ENCODE data around the gene SLC16A8.

SLC16A8 gene

DNA sequence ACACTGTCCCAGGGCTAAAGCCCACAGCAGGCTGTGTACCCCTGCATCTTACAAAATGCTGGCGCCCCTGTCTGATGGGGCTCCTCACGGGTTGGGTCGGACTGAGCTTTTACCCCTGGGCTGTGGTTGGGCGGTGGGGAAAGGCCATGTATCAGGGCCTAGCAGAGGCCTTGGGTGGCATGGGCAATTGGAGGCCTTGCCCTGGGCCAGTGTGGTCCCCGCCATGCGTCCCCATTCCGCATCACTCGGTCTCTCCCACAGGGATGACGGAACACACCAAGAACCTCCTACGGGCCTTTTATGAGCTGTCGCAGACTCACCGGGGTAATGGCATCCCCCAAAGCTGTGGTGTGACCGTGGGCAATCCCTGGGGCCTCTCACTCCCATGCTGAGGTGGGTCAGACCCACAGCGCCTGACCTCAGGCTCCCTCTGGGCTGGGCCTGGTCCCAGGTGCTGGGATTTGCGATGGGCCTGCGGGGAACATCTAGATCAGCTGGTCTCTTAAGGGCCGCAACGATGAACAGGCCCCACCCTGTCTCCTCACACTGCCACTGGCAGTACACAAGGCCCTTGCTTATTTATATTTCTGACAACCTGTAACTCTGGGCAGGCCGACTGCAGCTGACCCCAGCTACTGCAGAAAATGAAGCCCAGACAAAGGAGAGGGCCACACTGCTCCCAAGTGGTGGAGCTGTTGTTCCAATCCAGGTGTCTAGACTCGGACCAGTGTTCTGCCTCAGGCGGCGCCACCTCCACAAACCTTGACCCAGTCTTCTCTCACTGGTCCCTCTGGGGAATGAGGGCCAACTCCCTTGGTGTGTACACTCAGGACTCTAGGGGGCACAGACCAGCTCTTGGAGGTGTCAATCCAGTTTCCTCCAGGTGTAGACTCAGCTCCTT, 12.3 kb downstream of the SLC16A8 start:
- DNase-seq = no peak

- no peak for DNase-seq
Measured at GRCh38 chr22:38070250-38070921, 13.6 kb downstream of the SLC16A8 start.

DNA sequence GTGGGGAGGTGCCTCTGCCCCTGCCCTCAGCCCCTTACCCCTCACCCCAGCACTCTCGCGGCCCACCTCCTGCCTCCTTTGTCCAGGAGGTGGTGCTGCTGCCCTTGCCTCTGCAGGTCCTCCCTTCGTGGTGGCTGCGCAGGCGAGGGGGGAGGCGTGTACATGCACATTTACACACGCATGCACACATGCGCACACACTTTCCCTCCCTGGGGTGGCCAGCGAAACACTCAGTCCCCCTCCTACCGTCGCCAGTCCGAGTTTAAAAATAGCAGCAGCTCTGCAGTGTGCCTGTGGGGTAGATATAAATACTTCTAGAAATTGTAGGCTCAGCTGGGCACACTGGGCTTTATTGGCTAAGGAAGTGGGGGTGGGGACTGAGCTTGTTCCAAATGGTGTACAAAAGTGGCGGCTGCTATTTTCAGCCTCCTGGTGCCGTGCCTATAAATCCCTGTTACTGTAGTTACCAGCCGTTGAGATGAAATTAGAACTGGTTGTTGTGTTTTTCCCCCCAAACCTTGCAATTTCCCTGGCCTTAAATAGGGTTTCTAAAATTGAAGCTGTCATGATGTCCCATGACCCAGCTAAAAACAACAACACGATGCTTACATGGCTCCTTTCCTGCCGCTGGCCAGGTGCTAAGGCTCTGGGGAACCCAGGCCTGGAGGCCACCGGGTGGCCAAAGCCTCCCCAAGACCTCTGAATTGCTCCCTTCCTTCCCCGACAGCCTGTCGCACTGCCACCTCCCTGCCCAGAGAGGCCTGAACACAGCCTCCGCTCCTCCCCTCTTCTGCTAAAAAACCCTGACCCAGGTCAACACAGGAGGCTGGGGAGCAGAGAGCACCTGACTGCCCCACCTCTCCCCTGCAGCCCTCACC, 14.4 kb downstream of the SLC16A8 start:
- no peak for DNase-seq

DNA sequence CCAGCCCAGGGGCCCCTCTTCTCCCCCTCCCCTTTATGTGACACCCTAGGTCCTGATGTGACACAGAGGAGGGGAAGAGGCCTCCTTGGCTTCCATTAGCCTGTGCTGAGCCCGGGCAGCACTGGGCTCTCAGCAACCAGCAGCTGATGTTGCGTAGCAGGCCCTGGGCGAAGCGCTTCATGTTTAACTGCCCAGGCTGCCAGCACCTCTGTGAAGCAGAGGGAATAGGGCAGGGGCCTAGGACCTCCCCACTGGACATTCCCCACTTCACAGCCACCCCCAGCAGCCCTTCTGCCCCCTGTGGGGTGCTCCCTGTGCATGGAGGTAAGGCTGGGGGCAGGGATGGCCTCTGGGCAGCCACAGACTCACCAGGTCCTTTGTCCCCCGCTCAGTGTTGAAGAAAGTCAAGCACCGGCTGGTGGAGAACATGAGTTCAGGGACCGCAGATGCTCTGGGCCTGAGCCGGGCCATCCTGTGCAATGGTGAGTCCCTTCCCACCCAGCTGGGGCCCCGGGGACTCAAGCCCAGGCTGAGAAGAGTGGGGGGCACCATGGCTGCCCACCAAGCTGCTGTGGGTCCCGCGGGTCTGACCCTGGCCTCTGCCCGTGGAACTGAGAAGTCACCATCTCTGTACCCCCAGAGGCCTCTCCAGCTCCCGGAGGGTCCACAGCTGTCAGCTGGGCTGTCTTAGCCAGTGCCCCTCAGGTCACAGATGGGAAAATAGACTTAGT, 15.2 kb downstream of the SLC16A8 start:
- no peak for DNase-seq

DNA sequence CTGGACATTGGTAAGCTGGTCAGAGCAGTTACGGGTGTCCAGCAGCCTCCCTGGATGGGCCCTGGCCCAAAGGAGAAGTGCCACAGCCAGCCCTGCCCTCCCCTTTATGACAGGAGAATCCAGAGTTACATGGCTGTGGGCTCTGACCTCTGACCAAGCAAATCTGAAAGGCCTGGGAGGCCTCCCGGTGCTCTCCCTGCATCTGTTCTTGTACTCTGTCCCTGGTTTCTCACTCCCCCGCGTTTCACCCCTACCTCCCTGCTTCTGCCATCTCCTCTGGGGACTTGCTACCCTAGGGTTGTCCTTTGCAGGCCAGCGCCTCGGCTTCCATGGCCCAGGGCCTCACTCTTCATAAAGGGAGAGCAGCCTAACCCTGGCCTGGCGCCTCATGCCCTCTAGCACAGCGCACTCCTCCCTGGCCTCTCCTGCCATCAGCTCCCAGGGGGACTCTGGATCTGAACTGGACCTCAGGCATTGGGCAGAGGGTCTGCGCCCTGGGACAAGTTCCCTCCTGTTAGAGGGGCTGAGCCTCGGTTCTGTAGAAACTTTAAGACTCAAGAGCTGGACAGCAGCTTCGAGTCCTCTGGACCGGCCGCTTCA, 16.1 kb downstream of the SLC16A8 start:
- no peak for DNase-seq

DNA sequence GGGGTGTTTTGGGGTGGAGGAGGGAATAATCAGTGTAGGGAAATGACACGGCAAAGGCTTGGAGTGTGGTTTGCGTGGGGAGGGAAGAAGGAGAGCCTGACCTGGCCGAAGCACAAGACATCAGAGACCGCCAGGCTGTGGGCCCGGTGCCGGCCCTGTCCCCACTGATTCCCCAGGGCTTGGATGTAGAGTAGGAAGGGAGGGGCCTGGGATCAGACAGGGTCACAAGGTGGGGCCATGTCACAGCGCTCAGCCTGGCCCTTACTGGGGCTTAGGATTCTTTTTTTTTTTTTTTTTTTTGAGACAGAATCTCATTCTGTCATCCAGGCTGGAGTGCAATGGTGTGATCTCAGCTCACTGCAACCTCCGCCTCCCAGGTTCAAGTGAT, 17.0 kb downstream of the SLC16A8 start:
- DNase-seq = no peak

DNA sequence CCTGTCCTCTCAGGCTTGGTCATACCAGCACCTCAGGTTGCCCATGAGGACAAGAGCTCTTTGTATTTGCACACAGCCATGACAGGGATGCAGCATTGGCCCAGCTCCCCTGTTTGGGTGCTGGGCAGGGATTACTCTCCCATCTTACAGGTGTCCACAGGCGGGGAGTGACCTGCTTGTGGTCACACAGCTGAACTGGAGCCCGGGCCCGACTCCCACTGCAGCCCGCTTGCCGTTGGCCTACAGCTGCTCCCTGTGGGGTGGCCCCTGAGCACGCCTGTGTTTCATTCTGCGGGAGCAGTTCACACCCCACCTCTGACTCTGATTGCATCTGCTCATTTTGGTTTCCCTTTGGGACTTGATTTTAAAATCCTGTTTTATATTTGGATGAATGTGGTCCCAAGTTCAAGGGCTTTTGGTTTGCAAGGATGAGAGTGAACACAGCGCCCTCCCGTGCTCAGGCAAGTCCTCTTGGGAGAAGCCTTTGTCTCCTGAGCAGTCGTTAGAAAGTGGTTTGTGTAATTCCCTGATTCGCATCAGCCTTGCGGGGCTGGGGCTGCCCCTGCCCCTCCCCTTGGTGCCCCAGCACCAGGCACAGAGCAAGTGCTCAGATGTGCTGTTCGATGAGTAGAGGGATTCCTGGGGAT, 17.5 kb downstream of the SLC16A8 start:
- no peak for DNase-seq

- no peak for DNase-seq
Measured at GRCh38 chr22:38065539-38065938, 18.4 kb downstream of the SLC16A8 start.

DNA sequence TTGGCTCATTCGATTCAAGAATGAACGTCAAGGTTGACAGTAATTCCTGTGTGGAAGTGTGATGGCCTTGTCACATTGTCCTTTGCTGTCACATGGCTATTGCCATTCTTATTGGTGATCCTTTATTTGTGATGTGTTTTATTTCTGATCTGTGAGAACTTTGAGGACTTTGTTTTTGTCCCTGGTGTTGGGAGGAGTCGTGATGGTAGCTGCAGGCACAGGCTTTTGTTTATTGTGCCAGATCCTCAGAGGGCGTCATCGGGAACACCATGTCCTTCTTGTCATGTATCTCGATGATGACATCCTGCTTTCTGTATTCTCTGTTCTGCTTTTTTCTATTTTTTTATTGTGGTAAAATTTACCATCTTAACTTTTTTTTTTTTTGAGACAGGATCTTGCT, 21.2 kb downstream of the SLC16A8 start:
- no peak for DNase-seq

DNA sequence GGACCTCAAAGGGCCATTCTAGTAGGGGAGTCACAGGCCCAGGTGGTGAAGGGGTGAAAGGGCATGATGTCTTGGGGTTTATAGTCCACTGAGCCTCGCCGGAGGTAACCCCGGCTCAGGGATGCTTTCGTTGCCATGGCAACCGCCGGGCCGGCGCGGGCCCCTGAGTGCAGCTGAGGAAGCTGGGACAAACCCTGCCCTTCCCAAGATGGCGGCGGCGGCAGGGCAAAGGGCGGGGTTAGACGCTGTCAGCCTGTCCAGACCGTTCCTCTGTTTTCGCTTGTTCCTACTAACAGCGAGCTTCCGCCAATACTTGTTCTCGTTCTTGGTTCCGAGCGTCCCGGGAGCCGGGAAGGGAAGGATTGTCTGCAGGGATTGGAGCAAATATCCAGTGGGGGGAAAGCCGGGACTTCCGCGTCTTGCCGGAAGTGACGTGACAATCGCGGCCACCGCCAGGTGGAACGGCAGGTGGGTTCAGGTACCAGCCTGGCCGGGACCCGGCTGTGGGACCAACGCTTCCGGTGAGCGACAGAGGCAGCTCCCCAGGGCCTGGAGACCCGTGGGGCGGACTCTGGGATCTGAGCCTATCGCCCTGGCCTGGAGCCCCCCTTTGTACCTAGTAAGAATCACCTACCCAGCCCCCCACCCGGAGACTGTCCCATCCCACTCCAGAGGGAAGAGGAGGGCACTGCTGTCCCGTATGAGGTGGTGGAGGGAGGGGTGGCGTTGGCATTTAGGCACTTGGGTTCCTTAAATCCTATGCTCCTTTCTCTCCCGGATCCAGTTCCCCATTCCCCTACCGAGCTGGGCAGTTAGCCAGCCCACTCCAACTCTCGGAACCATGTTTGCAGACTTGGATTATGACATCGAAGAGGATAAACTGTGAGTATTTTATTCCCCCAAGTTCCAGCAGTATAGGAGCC, 26.8 kb downstream of the SLC16A8 start, which contains the start of gene PICK1:
PICK1 (plus strand) TSS at position 436 of the 923 bp plus-strand sequence; CDS start at position 842, 406 bp downstream.
- DNase-seq = peak; percentile 71 to 91

DNA sequence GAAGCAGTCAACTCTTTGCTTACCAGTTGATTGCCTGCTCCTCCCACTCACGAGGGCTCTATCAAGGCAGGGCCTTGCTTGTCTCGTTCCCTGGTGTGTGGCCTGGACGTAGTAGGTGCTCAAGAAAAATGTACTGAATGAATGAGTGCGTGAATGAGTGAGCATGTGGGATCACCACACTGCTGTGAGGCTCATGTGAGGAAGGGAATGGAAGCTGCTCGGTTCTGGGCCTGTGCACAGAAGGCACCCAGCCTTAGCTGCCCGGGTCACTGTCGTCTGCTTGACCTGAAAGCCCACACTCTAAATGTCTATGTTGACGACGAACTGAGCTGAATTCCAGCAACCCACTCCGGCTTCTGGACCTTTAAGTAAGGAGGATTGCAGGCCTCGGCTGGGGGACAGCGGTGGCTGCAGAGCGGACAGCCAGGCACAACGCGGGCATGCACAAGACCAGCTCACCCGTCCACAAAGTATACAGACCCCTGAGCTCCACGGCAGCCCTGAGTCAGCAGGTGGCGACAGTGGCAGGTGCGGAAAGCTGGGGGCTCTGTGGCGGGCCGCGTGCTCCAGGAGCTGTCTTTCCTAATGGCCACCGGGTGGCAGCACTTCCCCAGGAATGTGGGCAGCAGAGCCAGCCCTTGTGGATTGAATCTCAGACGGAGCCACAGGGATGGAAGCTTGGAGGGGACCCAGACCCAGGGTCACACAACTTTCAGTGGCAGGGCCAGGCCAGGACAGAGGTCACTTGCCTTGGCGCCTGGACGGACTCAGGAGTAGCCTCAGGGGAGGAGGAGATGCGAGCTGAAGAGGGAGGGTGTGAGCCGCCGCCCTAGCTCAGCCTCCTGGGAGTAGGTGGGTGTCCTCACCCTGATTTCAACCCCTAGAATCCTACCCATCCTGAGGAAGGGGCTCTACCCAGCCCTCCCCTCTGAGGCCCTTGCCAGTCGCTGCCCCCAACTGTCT, 31.8 kb downstream of the SLC16A8 start:
- peak; percentile 16 to 37 for DNase-seq

GRCh38 chr22:38051261-38051660, 32.7 kb downstream of the SLC16A8 start:
- no peak for DNase-seq

GRCh38 chr22:38050720-38051119, 33.3 kb downstream of the SLC16A8 start:
- DNase-seq = no peak

DNA sequence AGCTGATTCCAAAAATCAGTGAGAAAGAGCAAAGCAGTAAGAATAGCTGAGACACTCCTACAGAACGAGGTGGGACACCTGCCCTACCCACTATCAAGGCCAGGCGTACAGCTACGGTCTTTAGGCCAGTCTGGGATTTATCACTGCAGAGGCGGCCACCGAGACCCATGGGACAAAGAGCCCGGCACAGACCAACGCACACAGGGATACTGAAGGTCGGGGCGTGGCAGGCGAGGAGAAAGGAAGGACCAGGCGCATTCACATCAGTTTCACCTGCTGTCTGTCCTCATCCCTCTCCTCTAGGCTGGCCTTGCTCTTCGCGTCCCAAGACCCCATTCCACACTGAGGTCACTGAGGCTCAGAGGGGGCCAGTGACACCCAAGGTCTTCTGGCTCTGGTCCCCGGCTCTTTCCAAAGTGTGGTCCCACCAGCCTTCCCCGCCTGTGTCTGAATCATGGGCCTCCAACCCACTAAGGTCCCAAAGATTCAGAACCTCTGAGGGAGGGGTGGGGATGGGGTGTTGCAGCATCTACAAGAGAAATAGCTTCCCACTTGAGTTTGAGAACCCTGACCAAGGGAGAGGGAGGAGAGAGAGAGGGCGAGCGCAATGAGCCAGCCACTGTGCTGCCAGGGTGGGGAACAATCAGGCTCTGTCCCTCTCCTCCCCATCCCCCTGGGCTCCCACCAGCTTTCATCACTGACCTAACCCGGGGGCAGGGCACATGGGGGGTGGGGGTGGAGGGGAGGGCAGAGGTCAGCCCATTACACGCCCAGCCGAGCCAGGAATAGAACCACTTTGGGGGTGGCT, 34.0 kb downstream of the SLC16A8 start:
- no peak for DNase-seq

- DNase-seq = no peak
Measured at GRCh38 chr22:38046070-38046748, 37.8 kb downstream of the SLC16A8 start.

DNA sequence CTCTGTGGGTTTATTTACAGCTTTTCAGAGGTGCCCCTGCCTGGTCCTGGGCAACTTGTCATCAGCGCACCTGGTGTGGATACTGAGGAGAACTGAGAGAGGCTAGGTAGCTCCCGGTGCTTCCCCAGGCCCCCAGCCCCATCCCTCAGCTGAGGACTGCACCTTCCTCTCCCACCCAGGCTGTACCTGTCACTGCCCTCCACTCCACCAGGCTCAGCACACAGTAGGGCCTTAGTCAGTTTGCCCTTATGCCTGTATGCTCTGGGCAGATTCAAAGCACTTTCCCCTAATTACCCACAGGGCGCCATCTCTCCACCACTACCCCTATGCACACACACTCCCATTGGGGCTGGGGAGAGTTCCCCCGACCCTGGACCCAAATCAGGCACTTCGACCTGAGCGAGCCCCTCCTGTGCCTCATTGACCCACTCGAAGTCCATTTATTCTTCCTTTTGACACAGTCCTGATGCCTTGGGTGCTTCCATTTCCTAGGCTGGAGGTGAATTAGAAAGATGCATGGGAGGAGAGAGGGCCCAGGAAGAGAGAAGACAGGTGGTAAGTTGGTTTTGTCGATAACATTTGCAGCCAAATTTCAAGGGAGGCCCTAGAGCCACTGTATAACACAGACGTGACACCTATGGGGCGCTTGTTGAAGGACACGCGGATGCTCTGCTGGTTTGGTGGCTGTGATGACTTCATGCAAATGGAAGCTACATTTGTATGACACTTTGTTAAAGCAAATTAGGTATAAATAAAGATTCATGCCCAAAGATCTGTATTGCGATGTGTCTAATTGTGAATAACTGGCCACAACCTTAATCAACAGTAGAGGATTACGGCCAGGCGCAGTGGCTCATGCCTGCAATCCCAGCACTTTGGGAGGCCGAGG, 40.6 kb downstream of the SLC16A8 start:
- no peak for DNase-seq

DNA sequence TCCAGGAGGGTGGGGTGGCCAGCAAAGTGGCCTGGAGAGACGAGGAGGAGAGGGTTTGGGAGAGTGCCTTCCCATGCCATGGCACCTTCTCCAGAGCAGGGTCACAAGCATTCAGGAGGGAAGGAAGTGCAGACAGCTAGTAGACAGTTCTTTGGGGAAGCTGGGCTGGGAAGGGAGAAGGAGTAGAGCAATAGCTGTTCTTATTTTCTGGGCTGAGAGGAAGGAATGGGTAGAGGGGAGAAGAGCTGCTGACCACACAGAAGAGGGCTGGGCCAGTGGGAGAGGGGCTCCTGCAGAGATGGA, 41.5 kb downstream of the SLC16A8 start:
- no peak for DNase-seq

All from NCI-H187 (cell line).